ENCODE results near the gene RABGAP1L.

RABGAP1L gene

GRCh38 chr1:174995916-174996315, 836.6 kb downstream of the RABGAP1L start:
- H3K9me3 ChIP-seq (ENCODE audit: control insufficient read depth, insufficient read depth, low read depth, low read length), result no peaks in the 10 kb centered on the region
- H3K36me3 ChIP-seq (ENCODE audit: control insufficient read depth, insufficient read depth, low read length), result peaks cover 29% of the 10 kb centered on the region
- H3K27me3 ChIP-seq (ENCODE audit: control insufficient read depth, insufficient read depth, low read length), result no peaks in the 10 kb centered on the region
- H3K27ac ChIP-seq (ENCODE audit: low read depth, low read length), result no peak overlapping the region
- no peak overlapping the region for H3K9ac ChIP-seq (ENCODE audit: low read length)
- H3K4me1 ChIP-seq (ENCODE audit: control insufficient read depth, insufficient read depth, low read length), result 0 out of 2 replicates have a peak, but pooled peaks cover 3% of the 10 kb centered on the region
- no peak overlapping the region for H3K4me3 ChIP-seq (ENCODE audit: low read depth, low read length)

GRCh38 chr1:174996476-174996875, 837.2 kb downstream of the RABGAP1L start:
- 0 out of 2 replicates have a peak, but pooled peaks cover 3% of the 10 kb centered on the region for H3K4me1 ChIP-seq (ENCODE audit: control insufficient read depth, insufficient read depth, low read length)
- H3K27me3 ChIP-seq (ENCODE audit: control insufficient read depth, insufficient read depth, low read length), result no peaks in the 10 kb centered on the region
- peaks cover 23% of the 10 kb centered on the region for H3K36me3 ChIP-seq (ENCODE audit: control insufficient read depth, insufficient read depth, low read length)
- no peak overlapping the region for H3K9ac ChIP-seq (ENCODE audit: low read length)
- H3K9me3 ChIP-seq (ENCODE audit: control insufficient read depth, insufficient read depth, low read depth, low read length), result no peaks in the 10 kb centered on the region
- H3K4me3 ChIP-seq (ENCODE audit: low read depth, low read length), result no peak overlapping the region
- H3K27ac ChIP-seq (ENCODE audit: low read depth, low read length), result no peak overlapping the region

GRCh38 chr1:174997041-174997440, 837.7 kb downstream of the RABGAP1L start:
- Histone ChIP-seq H3K36me3 (ENCODE audit: control insufficient read depth, insufficient read depth, low read length) (peaks cover 19% of the 10 kb centered on the region; the same call in 1 of the 2 replicates), H3K27me3 (ENCODE audit: control insufficient read depth, insufficient read depth, low read length) (no peaks in the 10 kb centered on the region), H3K4me1 (ENCODE audit: control insufficient read depth, insufficient read depth, low read length) (0 out of 2 replicates have a peak, but pooled peaks cover 4% of the 10 kb centered on the region), H3K9me3 (ENCODE audit: control insufficient read depth, insufficient read depth, low read depth, low read length) (no peaks in the 10 kb centered on the region), H3K27ac (ENCODE audit: low read depth, low read length) (no peak overlapping the region), H3K4me3 (ENCODE audit: low read depth, low read length) (no peak overlapping the region), H3K9ac (ENCODE audit: low read length) (no peak overlapping the region)

DNA sequence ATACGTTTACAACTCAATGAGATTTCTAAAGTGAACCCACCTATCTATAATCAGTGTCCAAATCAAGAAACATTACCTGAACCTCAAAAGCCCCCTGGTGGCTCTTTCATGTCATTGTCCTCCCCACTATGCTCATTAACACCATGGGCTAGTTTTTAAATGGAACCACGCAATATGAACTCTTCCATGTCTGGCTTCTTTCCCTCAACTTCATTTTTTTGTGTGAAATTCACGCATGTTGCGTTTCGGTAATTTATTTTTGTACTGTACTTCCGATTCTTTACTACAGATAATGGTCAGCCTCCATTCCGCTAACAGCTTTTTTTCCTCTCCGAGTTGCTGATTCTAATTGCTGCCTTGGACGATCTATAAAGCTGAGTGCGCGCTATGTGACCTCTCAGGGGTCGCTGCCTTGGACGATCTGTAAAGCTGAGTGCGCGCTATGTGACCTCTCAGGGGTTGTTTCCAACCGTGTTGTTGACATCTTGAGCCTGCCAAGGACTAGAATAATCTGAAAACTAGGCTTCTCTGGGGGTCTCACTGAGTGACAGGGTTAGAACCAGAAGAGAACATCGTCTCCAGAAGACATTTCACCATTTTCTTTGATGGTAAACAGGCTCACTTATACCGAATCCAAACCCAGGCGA, 839.4 kb downstream of the RABGAP1L start:
- peak overlapping the region; percentile 98 for H3K9ac ChIP-seq (ENCODE audit: low read length)
- H3K9me3 ChIP-seq (ENCODE audit: control insufficient read depth, insufficient read depth, low read depth, low read length), result no peaks in the 10 kb centered on the region
- peak overlapping the region; percentile 93 for H3K4me3 ChIP-seq (ENCODE audit: low read depth, low read length)
- 0 out of 2 replicates have a peak, but pooled peaks cover 10% of the 10 kb centered on the region for H3K4me1 ChIP-seq (ENCODE audit: control insufficient read depth, insufficient read depth, low read length)
- H3K36me3 ChIP-seq (ENCODE audit: control insufficient read depth, insufficient read depth, low read length), result peaks cover 6% of the 10 kb centered on the region; the same call in 1 of the 2 replicates
- H3K27ac ChIP-seq (ENCODE audit: low read depth, low read length), result peak overlapping the region; percentile 99
- no peaks in the 10 kb centered on the region for H3K27me3 ChIP-seq (ENCODE audit: control insufficient read depth, insufficient read depth, low read length)

- peak overlapping the region; percentile 99 for H3K27ac ChIP-seq (ENCODE audit: low read depth, low read length)
- 0 out of 2 replicates have a peak, but pooled peaks cover 10% of the 10 kb centered on the region for H3K4me1 ChIP-seq (ENCODE audit: control insufficient read depth, insufficient read depth, low read length)
- H3K4me3 ChIP-seq (ENCODE audit: low read depth, low read length), result peak overlapping the region; percentile 93
- H3K36me3 ChIP-seq (ENCODE audit: control insufficient read depth, insufficient read depth, low read length), result peaks cover 1% of the 10 kb centered on the region; the same call in 1 of the 2 replicates
- H3K9ac ChIP-seq (ENCODE audit: low read length), result peak overlapping the region; percentile 98
- no peaks in the 10 kb centered on the region for H3K9me3 ChIP-seq (ENCODE audit: control insufficient read depth, insufficient read depth, low read depth, low read length)
- no peaks in the 10 kb centered on the region for H3K27me3 ChIP-seq (ENCODE audit: control insufficient read depth, insufficient read depth, low read length)
Observed at GRCh38 chr1:174999216-174999935, 840.1 kb downstream of the RABGAP1L start.

GRCh38 chr1:174999936-175000696, 840.8 kb downstream of the RABGAP1L start, which contains the start of gene CACYBP:
Gene CACYBP (plus strand): TSS chr1:174999947. CDS start chr1:175000181, 234 bp downstream.
- Histone ChIP-seq H3K4me3 (ENCODE audit: low read depth, low read length) (peak within 1 kb of the TSS; percentile 93), H3K27ac (ENCODE audit: low read depth, low read length) (peak within 1 kb of the TSS; percentile 99), H3K9me3 (ENCODE audit: control insufficient read depth, insufficient read depth, low read depth, low read length) (no peaks in the 10 kb centered on the region), H3K27me3 (ENCODE audit: control insufficient read depth, insufficient read depth, low read length) (no peaks in the 10 kb centered on the region), H3K4me1 (ENCODE audit: control insufficient read depth, insufficient read depth, low read length) (0 out of 2 replicates have a peak, but pooled peaks cover 10% of the 10 kb centered on the region), H3K36me3 (ENCODE audit: control insufficient read depth, insufficient read depth, low read length) (peaks cover 9% of the 10 kb centered on the region), H3K9ac (ENCODE audit: low read length) (peak within 1 kb of the TSS; percentile 98)

DNA sequence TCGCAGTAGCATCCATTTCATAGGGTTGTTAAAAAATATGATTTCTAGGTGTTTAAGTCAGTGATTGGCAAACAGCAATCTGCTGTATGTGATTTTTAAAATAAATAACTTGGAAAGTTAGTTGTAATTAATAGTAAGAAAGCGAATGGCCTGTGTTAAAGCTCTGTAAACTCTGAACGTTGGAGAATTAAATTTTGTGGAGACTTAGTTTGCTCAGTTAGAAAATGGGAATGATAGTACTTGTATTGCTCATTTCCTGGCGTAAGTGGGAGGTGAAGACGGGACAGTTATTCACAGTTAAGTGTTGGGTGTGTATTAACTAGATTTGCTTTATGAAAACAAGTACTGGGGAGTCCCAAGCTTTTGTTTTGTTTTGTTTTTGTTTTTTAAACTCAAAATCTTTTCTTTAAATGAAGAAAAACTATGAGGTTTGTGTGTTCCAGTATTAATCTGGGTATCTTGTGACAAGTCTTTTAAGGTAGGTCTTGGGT, 841.4 kb downstream of the RABGAP1L start:
- Histone ChIP-seq H3K9ac (ENCODE audit: low read length) (peak overlapping the region; percentile 96), H3K36me3 (ENCODE audit: control insufficient read depth, insufficient read depth, low read length) (peaks cover 15% of the 10 kb centered on the region), H3K27me3 (ENCODE audit: control insufficient read depth, insufficient read depth, low read length) (no peaks in the 10 kb centered on the region), H3K9me3 (ENCODE audit: control insufficient read depth, insufficient read depth, low read depth, low read length) (no peaks in the 10 kb centered on the region), H3K27ac (ENCODE audit: low read depth, low read length) (peak overlapping the region; percentile 93; the same call in 1 of the 2 replicates), H3K4me1 (ENCODE audit: control insufficient read depth, insufficient read depth, low read length) (0 out of 2 replicates have a peak, but pooled peaks cover 10% of the 10 kb centered on the region), H3K4me3 (ENCODE audit: low read depth, low read length) (peak overlapping the region; percentile 93)

DNA sequence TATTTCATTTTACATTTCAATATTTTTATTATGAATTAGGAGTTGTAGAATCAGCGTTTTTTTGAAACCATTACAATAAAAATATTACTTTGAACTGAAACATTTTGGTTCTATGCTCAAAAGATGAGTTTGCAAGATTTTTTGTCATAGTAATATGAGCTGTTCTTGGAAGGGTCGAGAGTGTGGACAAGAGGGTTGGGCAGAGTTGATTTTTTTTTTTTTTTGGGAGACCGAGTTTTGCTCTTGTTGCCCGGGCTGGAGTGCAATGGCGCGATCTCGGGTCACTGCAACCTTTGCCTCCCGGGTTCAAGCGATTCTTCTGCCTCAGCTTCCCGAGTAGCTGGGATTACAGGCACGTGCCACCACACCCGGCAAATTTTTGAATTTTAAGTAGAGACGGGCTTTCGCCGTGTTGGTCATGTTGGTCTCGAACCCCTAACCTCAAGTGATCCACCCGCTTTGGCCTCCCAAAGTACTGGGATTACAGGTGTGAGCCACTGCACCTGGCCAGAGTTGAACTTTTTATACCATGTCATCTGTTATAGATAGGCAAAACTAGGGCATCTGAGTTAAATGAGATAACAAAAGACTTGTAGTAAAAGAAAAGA, 843.7 kb downstream of the RABGAP1L start:
- H3K4me1 ChIP-seq (ENCODE audit: control insufficient read depth, insufficient read depth, low read length), result 0 out of 2 replicates have a peak, but pooled peaks cover 7% of the 10 kb centered on the region
- no peaks in the 10 kb centered on the region for H3K27me3 ChIP-seq (ENCODE audit: control insufficient read depth, insufficient read depth, low read length)
- H3K9me3 ChIP-seq (ENCODE audit: control insufficient read depth, insufficient read depth, low read depth, low read length), result no peaks in the 10 kb centered on the region
- no peak overlapping the region for H3K9ac ChIP-seq (ENCODE audit: low read length)
- H3K36me3 ChIP-seq (ENCODE audit: control insufficient read depth, insufficient read depth, low read length), result peaks cover 38% of the 10 kb centered on the region
- no peak overlapping the region for H3K4me3 ChIP-seq (ENCODE audit: low read depth, low read length)
- H3K27ac ChIP-seq (ENCODE audit: low read depth, low read length), result no peak overlapping the region

DNA sequence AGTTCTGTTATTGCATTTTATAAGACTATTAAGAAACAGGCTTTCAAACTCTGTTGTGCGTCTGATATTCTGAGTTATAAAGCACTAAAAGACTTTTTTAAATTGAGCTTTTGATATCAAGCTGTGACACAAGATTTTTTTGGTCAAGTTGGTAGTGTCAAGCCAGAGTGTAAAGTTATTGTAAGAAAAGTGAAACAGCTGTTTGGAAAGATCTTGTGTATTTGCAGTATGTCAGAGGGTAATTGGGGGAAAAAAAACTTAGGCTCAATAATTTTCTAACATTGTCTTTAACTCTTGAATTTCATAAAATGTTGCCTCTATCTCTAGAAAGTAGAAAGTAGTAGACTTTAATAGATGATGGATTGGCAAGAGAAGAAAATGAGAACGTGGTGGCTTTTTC, 844.2 kb downstream of the RABGAP1L start:
- H3K9me3 ChIP-seq (ENCODE audit: control insufficient read depth, insufficient read depth, low read depth, low read length), result no peaks in the 10 kb centered on the region
- 0 out of 2 replicates have a peak, but pooled peaks cover 7% of the 10 kb centered on the region for H3K4me1 ChIP-seq (ENCODE audit: control insufficient read depth, insufficient read depth, low read length)
- H3K9ac ChIP-seq (ENCODE audit: low read length), result no peak overlapping the region
- peaks cover 43% of the 10 kb centered on the region for H3K36me3 ChIP-seq (ENCODE audit: control insufficient read depth, insufficient read depth, low read length)
- H3K27ac ChIP-seq (ENCODE audit: low read depth, low read length), result no peak overlapping the region
- no peaks in the 10 kb centered on the region for H3K27me3 ChIP-seq (ENCODE audit: control insufficient read depth, insufficient read depth, low read length)
- no peak overlapping the region for H3K4me3 ChIP-seq (ENCODE audit: low read depth, low read length)

GRCh38 chr1:175005085-175005783, 845.9 kb downstream of the RABGAP1L start:
- peaks cover 58% of the 10 kb centered on the region for H3K36me3 ChIP-seq (ENCODE audit: control insufficient read depth, insufficient read depth, low read length)
- no peak overlapping the region for H3K9ac ChIP-seq (ENCODE audit: low read length)
- H3K4me1 ChIP-seq (ENCODE audit: control insufficient read depth, insufficient read depth, low read length), result 0 out of 2 replicates have a peak, but pooled peaks cover 7% of the 10 kb centered on the region

More at GRCh38 chr1:175005085-175005783, 845.9 kb downstream of the RABGAP1L start:
- Histone ChIP-seq H3K27ac (ENCODE audit: low read depth, low read length) (no peak overlapping the region), H3K4me3 (ENCODE audit: low read depth, low read length) (no peak overlapping the region), H3K27me3 (ENCODE audit: control insufficient read depth, insufficient read depth, low read length) (no peaks in the 10 kb centered on the region), H3K9me3 (ENCODE audit: control insufficient read depth, insufficient read depth, low read depth, low read length) (no peaks in the 10 kb centered on the region)
